ENCODE results near the gene CUBN. TPM values are rescaled to one million over a fixed set of nuclear protein-coding genes. Genes with fewer than 3 reads are reported as not detected.
A peak's percentile ranks its signal among the peaks of the same experiment; 100 is the strongest.

The CUBN gene
- total RNA-seq, 1 experiment from 2014 or later: 1.3 TPM

GRCh38 chr10:16948361-16948760 lies 181.2 kb downstream of the CUBN start:
- Histone ChIP-seq H3K4me1 (ENCODE audit: control insufficient read depth, insufficient read depth, low read length) (peaks cover 19% of the 10 kb centered on the region), H3K27me3 (ENCODE audit: control insufficient read depth, insufficient read depth, low read length) (no peaks in the 10 kb centered on the region), H3K27ac (ENCODE audit: low read length) (peak overlapping the region; percentile 21; the same call in 1 of the 2 replicates), H3K4me3 (ENCODE audit: low read depth in 2 of 2, low read length in 2 of 2) (no peak overlapping the region), H3K36me3 (ENCODE audit: control insufficient read depth, insufficient read depth, low read length) (no peaks in the 10 kb centered on the region), H3K9me3 (ENCODE audit: control insufficient read depth, insufficient read depth, low read depth, low read length) (no peaks in the 10 kb centered on the region)
- in situ Hi-C loops (cut with HindIII; ENCODE audit: low pct_unique_long_range_greater_than_20kb, low sequenced_read_pairs) (no loop called here), intact Hi-C loops (cut with micrococcal nuclease; ENCODE audit: unreplicated experiment) (no loop called here)
- DNase-seq (ENCODE audit: low read depth, low spot score) (no peak), ATAC-seq (no peak)
- ChIA-PET POLR2A (interaction anchor here (0.6 kb wide), 1 partner anchor 84 kb away, joined by 7 read pairs; no protein-coding TSS in a partner anchor), CTCF (no interaction called here)
- no peak for TF ChIP-seq TCF7L2 (IDR thresholded peaks at IDR 0.05; ENCODE audit: low read depth, low read length)
- no peak for TF ChIP-seq REST (IDR thresholded peaks at IDR 0.05; ENCODE audit: insufficient read depth in 1 of 2, low read depth in 2 of 2, low read length in 1 of 2)
- no peak for TF ChIP-seq POLR2AphosphoS5 (IDR thresholded peaks at IDR 0.05; ENCODE audit: low read depth, low read length)
- no peak for TF ChIP-seq CTCF (IDR thresholded peaks at IDR 0.05)
- no peak for TF ChIP-seq SIN3A (IDR thresholded peaks at IDR 0.05; ENCODE audit: borderline replicate concordance, insufficient read depth, low read depth, low read length)
- no TSS peak for BruUV-seq (replicated peaks)

GRCh38 chr10:16947069-16947468 lies 182.5 kb downstream of the CUBN start:
- Histone ChIP-seq H3K27ac (ENCODE audit: low read length) (peak overlapping the region; percentile 57; the same call in 1 of the 2 replicates), H3K27me3 (ENCODE audit: control insufficient read depth, insufficient read depth, low read length) (no peaks in the 10 kb centered on the region), H3K36me3 (ENCODE audit: control insufficient read depth, insufficient read depth, low read length) (no peaks in the 10 kb centered on the region), H3K9me3 (ENCODE audit: control insufficient read depth, insufficient read depth, low read depth, low read length) (no peaks in the 10 kb centered on the region), H3K4me1 (ENCODE audit: control insufficient read depth, insufficient read depth, low read length) (peaks cover 24% of the 10 kb centered on the region), H3K4me3 (ENCODE audit: low read depth in 2 of 2, low read length in 2 of 2) (no peak overlapping the region)
- TF ChIP-seq SIN3A (IDR thresholded peaks at IDR 0.05; ENCODE audit: borderline replicate concordance, insufficient read depth, low read depth, low read length) (no peak), REST (IDR thresholded peaks at IDR 0.05; ENCODE audit: insufficient read depth in 1 of 2, low read depth in 2 of 2, low read length in 1 of 2) (no peak), CTCF (IDR thresholded peaks at IDR 0.05) (no peak), TCF7L2 (IDR thresholded peaks at IDR 0.05; ENCODE audit: low read depth, low read length) (no peak), POLR2AphosphoS5 (IDR thresholded peaks at IDR 0.05; ENCODE audit: low read depth, low read length) (no peak)
- ATAC-seq (no peak), DNase-seq (ENCODE audit: low read depth, low spot score) (no peak)
- in situ Hi-C loops (cut with HindIII; ENCODE audit: low pct_unique_long_range_greater_than_20kb, low sequenced_read_pairs): no loop called here
- intact Hi-C loops (cut with micrococcal nuclease; ENCODE audit: unreplicated experiment): no loop called here
- CTCF ChIA-PET: no interaction called here
- no TSS peak for BruUV-seq (replicated peaks)
- POLR2A ChIA-PET: no interaction called here

Measured in Panc1 (cell line).